HepG2 (cell line): ENCODE data around the gene PDXDC1. TPM values are rescaled to one million over a fixed set of nuclear protein-coding genes. Genes with fewer than 3 reads are reported as not detected.

Experiments
- ATRX ChIP-seq: sonication (generic); formaldehyde crosslinking; IDR thresholded peaks from 2 replicates; pipeline ENCODE4 v1.4.0; 2020; ENCODE audit warnings: missing genetic modification reagents, borderline replicate concordance
- CHCHD3 ChIP-seq: sonication (generic); formaldehyde crosslinking; IDR thresholded peaks from 2 replicates; pipeline ENCODE4 v1.8.0; 2022; ENCODE audit warnings: mild to moderate bottlenecking, missing genetic modification reagents, moderate library complexity
- CREM ChIP-seq, 2 experiments: sonication (generic) in 1 of 2; formaldehyde crosslinking in 1 of 2; IDR thresholded peaks; 2 replicates each; pipeline versions ENCODE4 v1.4.0 to v1.6.1; 2016 to 2020; ENCODE audit warnings: antibody characterized with exemption in 1 of 2, mild to moderate bottlenecking in 1 of 2, missing genetic modification reagents in 1 of 2
- GLMP ChIP-seq: sonication (generic); formaldehyde crosslinking; IDR thresholded peaks from 2 replicates; pipeline ENCODE4 v1.9.0; 2021; ENCODE audit warnings: missing genetic modification reagents, mild to moderate bottlenecking, borderline replicate concordance
- HBP1 ChIP-seq: IDR thresholded peaks from 2 replicates; pipeline ENCODE4 v1.6.1; 2016; ENCODE audit warnings: low read depth, control low read depth
- HNF1B ChIP-seq: sonication (generic); formaldehyde crosslinking; IDR thresholded peaks from 2 replicates; pipeline ENCODE4 v1.5.1; 2020; ENCODE audit warnings: mild to moderate bottlenecking, moderate library complexity, missing genetic modification reagents
- KDM2A ChIP-seq: sonication (generic); formaldehyde crosslinking; IDR thresholded peaks from 2 replicates; pipeline ENCODE4 v1.4.0; 2020; ENCODE audit warnings: low read depth, missing genetic modification reagents, borderline replicate concordance
- MAZ ChIP-seq, 2 experiments: sonication (generic) in 1 of 2; formaldehyde crosslinking in 1 of 2; IDR thresholded peaks; 2 replicates each; pipeline versions ENCODE4 v1.5.0 to v1.6.1; 2012 to 2020; ENCODE audit warnings: low read depth in 2 of 2, mild to moderate bottlenecking in 2 of 2, borderline replicate concordance in 1 of 2, improper control_type of control experiment in 1 of 2, low read length in 1 of 2, missing genetic modification reagents in 1 of 2, moderate library complexity in 1 of 2
- MEIS1 ChIP-seq: sonication (generic); formaldehyde crosslinking; IDR thresholded peaks from 2 replicates; pipeline ENCODE4 v1.9.0; 2021; ENCODE audit warnings: mild to moderate bottlenecking, missing genetic modification reagents, moderate library complexity, borderline replicate concordance
- MLLT10 ChIP-seq: sonication (generic); formaldehyde crosslinking; IDR thresholded peaks from 2 replicates; pipeline ENCODE4 v1.4.0; 2020; ENCODE audit warnings: missing genetic modification reagents
- NCOR1 ChIP-seq: fragments of 200-600 bp; sonication (generic); IDR thresholded peaks from 2 replicates; pipeline ENCODE4 v1.7.0; 2017; ENCODE audit warnings: antibody characterized with exemption, low read length, borderline replicate concordance
- PHF20 ChIP-seq: sonication (generic); formaldehyde crosslinking; IDR thresholded peaks from 2 replicates; pipeline ENCODE4 v1.5.0; 2020; ENCODE audit warnings: mild to moderate bottlenecking, missing genetic modification reagents
- POLR2G ChIP-seq: fragments of 200-400 bp; formaldehyde crosslinking; IDR thresholded peaks from 2 replicates; pipeline ENCODE4 v1.6.1; 2018; ENCODE audit warnings: mild to moderate bottlenecking, low read depth, low read length, moderate library complexity
- SNAI1 ChIP-seq: sonication (generic); formaldehyde crosslinking; IDR thresholded peaks from 2 replicates; pipeline ENCODE4 v1.5.0; 2020; ENCODE audit warnings: mild to moderate bottlenecking, missing genetic modification reagents, borderline replicate concordance
- ZFAT ChIP-seq: sonication (generic); formaldehyde crosslinking; conservative IDR thresholded peaks from 2 replicates; pipeline ENCODE4 v1.8.1; 2023; ENCODE audit warnings: missing genetic modification reagents, inconsistent platforms
- ZNF12 ChIP-seq: sonication (generic); formaldehyde crosslinking; IDR thresholded peaks from 2 replicates; pipeline ENCODE4 v1.5.0; 2020; ENCODE audit warnings: missing genetic modification reagents
- ZNF180 ChIP-seq: sonication (generic); formaldehyde crosslinking; IDR thresholded peaks from 2 replicates; pipeline ENCODE4 v1.4.0; 2020; ENCODE audit warnings: low read depth, missing genetic modification reagents, borderline replicate concordance
- ZNF33A ChIP-seq: sonication (generic); formaldehyde crosslinking; IDR thresholded peaks from 2 replicates; pipeline ENCODE4 v1.5.1; 2020; ENCODE audit warnings: missing genetic modification reagents, mild to moderate bottlenecking, moderate library complexity, borderline replicate concordance
- ZNF556 ChIP-seq: sonication (generic); formaldehyde crosslinking; IDR thresholded peaks from 2 replicates; pipeline ENCODE4 v1.4.0; 2020; ENCODE audit warnings: mild to moderate bottlenecking, missing genetic modification reagents, borderline replicate concordance
- ZNF607 ChIP-seq: sonication (generic); formaldehyde crosslinking; IDR thresholded peaks from 2 replicates; pipeline ENCODE4 v1.5.1; 2020; ENCODE audit warnings: missing genetic modification reagents, mild to moderate bottlenecking, borderline replicate concordance
- ZNF616 ChIP-seq: sonication (generic); formaldehyde crosslinking; IDR thresholded peaks from 2 replicates; pipeline ENCODE4 v1.5.0; 2020; ENCODE audit warnings: low read depth, mild to moderate bottlenecking, missing genetic modification reagents
- ZNF850 ChIP-seq: sonication (generic); formaldehyde crosslinking; conservative IDR thresholded peaks from 2 replicates; pipeline ENCODE4 v1.9.0; 2021; ENCODE audit warnings: mild to moderate bottlenecking, missing genetic modification reagents
- ZNF879 ChIP-seq: sonication (generic); formaldehyde crosslinking; IDR thresholded peaks from 2 replicates; pipeline ENCODE4 v1.8.1; 2023; ENCODE audit warnings: missing genetic modification reagents
- polyA plus RNA-seq, 8 experiments: library from polyadenylated mRNA; depleted of rRNA in 3 of 8; stranded (reverse) in 7 of 8; unstranded in 1 of 8; fragments of >200 nt; fragmentation: Illumina TruSeq in 4 of 8; extraction: Trizol in 4 of 8; gene quantifications; 2 replicates each; pipeline versions ENCODE4 v1.2.1 to v1.2.3, GENCODE V29; 2011 to 2016; ENCODE audit warnings: low read depth in 4 of 8, missing spikeins in 1 of 8, mixed read lengths in 1 of 8; ENCODE audit not compliant: insufficient read depth in 1 of 8
- total RNA-seq, 5 experiments: library from RNA; depleted of rRNA; stranded (reverse); fragments of >200 nt; fragmentation: Illumina TruSeq; extraction: Trizol; gene quantifications; 2 replicates each; pipeline ENCODE4 v1.2.3, GENCODE V29; 2016; ENCODE audit warnings: low read depth in 1 of 5

PDXDC1 gene
- total and polyA plus RNA-seq, 2 of the 13 experiments (the other 11 are each of a cell fraction or from before 2014, with no cell fraction given): 133 to 169 TPM

- TF ChIP-seq POLR2G: no peak; the same call in 1 of the 2 replicates
- TF ChIP-seq ZNF180 (CRISPR knock-in tag): 0 out of 2 replicates have a peak, but pooled peaks have one; percentile 63
- TF ChIP-seq ATRX (CRISPR knock-in tag): no peak
- no peak for TF ChIP-seq GLMP (CRISPR knock-in tag)
- TF ChIP-seq ZNF850 (CRISPR knock-in tag): peak; percentile 79; the same call in 1 of the 2 replicates
- peak; percentile 92; the same call in 1 of the 2 replicates for TF ChIP-seq ZNF33A (CRISPR knock-in tag)
- no peak; the same call in 1 of the 2 replicates for TF ChIP-seq ZNF607
- TF ChIP-seq SNAI1: 0 out of 2 replicates have a peak, but pooled peaks have one; percentile 63
- TF ChIP-seq ZNF556 (CRISPR knock-in tag): peak; percentile 1; the same call in 1 of the 2 replicates
- TF ChIP-seq HBP1 (CRISPR knock-in tag): no peak; the same call in 1 of the 2 replicates
- TF ChIP-seq MLLT10 (CRISPR knock-in tag): no peak
- TF ChIP-seq PHF20: no peak
- no peak; the same call in 1 of the 2 replicates for TF ChIP-seq HNF1B (CRISPR knock-in tag)
- no peak; the same call in 1 of the 2 replicates for TF ChIP-seq NCOR1
- TF ChIP-seq KDM2A: 0 out of 2 replicates have a peak, but pooled peaks have one; percentile 6
- no peak for TF ChIP-seq MAZ (IDR thresholded peaks at IDR 0.05; ENCODE audit: borderline replicate concordance, low read depth, low read length)
- TF ChIP-seq MAZ (CRISPR knock-in tag; IDR thresholded peaks at IDR 0.05; ENCODE audit: low read depth): no peak; the same call in 1 of the 2 replicates
- TF ChIP-seq ZNF12 (CRISPR knock-in tag): no peak
- TF ChIP-seq ZNF616 (CRISPR knock-in tag): peak; percentile 23
- TF ChIP-seq ZFAT (CRISPR knock-in tag): no peak
- peak; percentile 54; the same call in 1 of the 2 replicates for TF ChIP-seq ZNF879
- TF ChIP-seq MEIS1 (CRISPR knock-in tag): peak; percentile 81; the same call in 1 of the 2 replicates
- 0 out of 2 replicates have a peak, but pooled peaks have one; percentile 82 for TF ChIP-seq CHCHD3 (CRISPR knock-in tag)
- no peak for TF ChIP-seq CREM (IDR thresholded peaks at IDR 0.05)
- no peak for TF ChIP-seq CREM (CRISPR knock-in tag; IDR thresholded peaks at IDR 0.05)
These were observed 80.6 kb downstream of the PDXDC1 start (continued) for GRCh38 chr16:15055141-15056053.
